ENCODE data around the gene NCKAP5.

DNA sequence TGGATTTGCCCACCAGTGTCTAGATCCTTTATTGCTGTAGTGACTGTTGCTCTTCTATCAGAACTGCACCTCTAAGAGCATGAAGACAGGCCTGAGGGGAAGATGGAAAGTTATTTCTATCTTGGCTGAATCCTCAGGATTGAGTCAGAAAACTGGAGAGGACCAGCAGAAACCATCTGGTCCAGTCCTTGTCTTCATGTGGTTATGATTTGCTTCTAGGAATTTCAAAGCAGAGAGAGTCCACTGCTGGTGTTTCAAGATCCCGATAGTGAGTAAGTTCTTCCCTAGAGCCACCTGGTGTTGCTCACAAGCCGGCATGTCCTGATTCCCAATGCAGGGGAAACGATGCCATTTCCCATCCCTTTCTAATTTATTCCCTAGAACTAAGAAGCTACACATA is 84.2 kb downstream of the NCKAP5 start:
- no peak for TF ChIP-seq CTCF (IDR thresholded peaks at IDR 0.05)
- no peak for TF ChIP-seq POLR2A (IDR thresholded peaks at IDR 0.05)
